ENCODE measurements around the gene NOS2.
"Not testable (repeated sequence)": the region's sequence is repeated elsewhere in the genome, so short reads cannot be mapped to it uniquely, and the experiment has no call there.

NOS2 gene

DNA sequence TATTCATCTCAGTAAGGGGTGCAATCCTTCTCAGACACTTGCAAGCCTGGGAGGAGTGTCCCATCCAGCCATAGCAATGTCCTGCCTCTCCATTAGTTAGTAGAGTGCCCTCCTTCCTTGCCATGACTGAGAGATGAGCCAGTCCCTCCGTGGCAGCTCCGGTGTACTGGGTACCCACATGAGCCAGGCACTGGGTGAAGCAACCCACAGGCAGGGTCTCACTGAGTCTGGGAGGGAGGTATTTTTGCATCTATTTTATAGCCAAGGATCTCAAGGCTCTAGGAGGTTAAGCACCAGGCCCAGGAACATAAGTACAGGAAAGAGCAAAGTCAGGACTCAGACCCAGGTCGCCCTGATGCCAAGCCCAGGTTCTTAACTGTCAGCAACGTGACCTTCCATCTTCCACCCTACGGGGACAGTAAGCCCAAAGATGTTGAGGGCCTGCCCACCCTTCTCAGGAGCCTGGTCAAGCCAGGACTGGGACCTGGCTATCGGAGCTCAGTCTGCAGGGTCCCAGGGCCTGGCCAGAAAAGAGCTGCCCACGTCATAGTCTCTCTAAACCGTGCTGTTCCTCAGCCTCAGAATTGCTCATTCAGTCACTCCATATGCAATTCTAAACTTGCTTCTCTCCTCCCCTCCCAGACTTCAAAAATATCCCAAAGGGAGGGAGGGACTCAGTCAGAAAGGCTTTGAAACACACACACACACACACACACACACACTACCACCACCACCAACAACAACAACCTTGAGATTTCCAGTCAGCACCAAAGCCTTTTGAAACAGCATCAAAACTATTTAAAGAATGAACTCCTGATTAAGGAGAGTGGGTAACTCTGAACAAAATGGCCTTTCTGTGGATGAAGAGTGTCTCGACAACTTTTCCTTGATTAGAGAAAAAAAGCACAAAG is 16.6 kb downstream of the NOS2 start:
- DNase-seq, result no peak

GRCh38 chr17:27782791-27783206 is 17.5 kb downstream of the NOS2 start:
- DNase-seq, result no peak

GRCh38 chr17:27780828-27781404 is 19.4 kb downstream of the NOS2 start:
- no peak for DNase-seq

DNA sequence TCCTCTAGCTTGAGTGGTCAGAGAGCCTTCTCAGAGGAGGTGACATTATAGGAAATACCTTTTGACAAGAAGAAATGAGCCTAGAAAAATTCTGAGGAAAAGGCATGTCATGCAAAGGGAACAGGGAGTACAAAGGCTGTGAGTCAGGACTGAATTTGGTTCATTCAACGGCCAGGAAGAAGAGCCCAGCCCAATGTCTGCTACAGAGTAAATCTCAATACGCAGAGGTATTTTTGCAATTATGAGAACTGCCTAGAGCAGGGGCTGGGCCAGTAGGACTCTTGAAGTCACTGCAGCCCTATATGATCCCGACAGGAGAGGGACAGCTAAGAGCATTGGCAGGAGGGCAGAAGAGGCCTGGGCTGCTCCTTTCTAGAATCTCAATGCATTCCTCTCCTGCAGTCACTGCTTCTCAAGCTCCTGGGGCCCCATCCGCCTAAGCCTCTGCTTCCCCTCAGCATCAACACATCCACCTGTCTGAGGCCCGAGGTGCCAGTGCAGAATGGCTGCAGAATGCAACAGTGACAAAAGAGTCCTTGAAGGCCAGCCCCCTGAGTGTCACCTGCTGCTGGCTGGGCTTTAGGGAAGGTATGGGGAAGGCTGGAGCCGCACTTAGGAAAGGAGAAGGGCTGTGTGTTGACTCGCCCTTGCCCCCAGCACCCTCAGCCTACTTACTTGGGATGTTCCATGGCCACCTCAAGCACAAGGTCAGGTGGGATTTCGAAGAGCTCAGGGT is 20.1 kb downstream of the NOS2 start:
- DNase-seq, result no peak

- DNase-seq, result no peak
These were observed 22.1 kb downstream of the NOS2 start for GRCh38 chr17:27778183-27778582.

DNA sequence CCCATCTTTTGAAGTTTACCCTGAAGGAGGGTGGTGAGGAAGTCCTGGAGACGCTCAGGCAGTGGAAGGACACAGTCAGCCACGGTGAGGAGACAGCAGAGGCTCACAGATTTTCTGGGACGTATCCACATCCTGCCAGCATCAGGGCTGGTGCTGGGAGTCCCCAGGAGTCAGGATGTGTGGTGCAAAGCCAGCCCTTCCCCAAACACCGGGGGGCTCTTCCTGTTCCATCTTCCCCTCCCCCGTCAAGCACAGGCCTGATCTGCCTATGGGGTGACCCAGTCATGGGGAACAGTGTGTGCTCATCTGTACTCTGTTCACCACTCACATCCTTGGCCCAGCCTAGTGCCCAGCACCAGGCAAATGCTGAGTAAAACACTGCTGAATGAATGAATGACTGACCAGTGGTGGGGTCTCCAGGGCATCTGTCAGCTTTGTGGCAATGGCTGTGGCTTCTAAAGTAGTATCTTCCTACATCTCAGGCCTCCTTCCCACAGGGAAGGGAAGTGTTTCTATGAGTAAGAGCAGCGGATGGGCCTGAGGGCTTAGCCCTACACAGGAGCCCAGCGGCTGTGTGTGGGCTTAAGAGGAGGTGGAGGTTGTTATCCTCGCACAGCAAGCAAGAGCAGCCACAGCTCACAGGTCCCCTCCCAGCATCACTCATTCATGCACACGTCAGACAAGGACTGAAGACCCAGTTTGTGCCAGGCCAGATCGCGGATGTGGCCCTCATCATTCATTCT is 23.3 kb downstream of the NOS2 start:
- no peak for DNase-seq

DNA sequence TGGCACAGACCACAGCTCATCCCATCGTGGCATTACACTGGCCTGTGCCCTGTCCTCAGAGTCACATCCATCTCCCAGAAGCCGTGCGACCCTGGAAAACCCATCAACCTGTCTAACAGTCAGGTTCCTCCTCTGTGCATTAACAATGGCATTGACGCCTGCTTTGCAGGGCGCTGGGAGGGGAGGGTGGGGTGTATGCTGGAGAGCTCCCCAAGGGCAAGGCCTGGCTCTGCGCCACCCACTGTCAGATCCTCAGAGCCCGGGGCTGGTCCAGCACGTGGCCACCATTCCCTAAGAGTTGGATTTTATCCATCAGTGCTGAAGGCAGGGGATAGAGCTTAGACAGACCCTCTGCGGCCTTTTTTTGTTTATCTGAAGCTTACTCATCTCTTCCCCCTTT is 28.7 kb downstream of the NOS2 start:
- DNase-seq, result no peak

- no peak for DNase-seq
These were observed 29.5 kb downstream of the NOS2 start for GRCh38 chr17:27770877-27771276.

DNA sequence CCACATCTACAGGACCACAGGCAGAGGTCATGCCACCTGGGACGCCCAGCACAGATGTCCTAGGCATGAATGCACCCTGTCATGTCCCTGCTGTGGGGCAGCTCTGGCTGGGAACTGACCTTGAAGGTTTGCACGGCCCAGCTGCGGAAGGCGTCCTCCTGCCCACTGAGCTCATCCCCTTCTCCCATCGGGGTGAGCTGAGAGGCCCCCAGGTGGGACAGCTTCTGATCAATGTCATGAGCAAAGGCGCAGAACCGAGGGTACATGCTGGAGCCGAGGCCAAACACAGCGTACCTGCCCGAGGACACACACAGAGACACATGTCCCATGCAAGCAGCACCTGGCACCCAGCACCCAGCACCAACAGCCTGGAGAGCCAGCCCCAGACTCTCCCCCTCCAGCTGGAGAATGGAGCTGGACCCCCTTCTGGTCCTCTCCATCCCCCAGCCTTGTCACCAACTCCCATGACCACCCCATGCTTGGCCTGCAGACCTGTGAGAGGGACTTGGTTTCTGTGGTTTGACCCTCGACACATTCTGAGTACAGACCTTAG is 31.4 kb downstream of the NOS2 start:
- no peak for DNase-seq

GRCh38 chr17:27766438-27766837 is 33.9 kb downstream of the NOS2 start:
- DNase-seq, result no peak

GRCh38 chr17:27765353-27765752 is 35.0 kb downstream of the NOS2 start:
- DNase-seq, result no peak

DNA sequence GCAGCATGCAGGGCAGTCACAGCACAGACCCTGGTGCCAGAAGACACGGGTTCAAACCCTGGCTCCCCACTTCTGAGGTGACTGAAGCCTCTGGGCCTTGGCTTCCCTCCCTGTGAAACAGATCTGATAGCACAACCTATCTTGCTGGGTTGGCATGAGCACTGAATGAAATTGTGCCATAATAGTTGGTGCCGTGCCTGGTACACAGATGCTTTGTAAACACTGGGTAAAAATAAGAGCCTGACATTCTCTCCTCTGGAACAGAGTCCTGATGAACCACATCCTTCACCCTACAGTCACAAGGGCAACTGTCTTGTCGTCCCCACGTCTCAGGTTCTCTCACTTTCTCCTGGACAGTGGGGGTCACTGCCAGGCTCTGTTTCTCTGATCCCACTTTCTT is 35.7 kb downstream of the NOS2 start:
- no peak for DNase-seq

GRCh38 chr17:27762527-27763305 is 37.6 kb downstream of the NOS2 start:
- no peak for DNase-seq

GRCh38 chr17:27760931-27761330 is 39.4 kb downstream of the NOS2 start:
- DNase-seq, result not testable (repeated sequence)

DNA sequence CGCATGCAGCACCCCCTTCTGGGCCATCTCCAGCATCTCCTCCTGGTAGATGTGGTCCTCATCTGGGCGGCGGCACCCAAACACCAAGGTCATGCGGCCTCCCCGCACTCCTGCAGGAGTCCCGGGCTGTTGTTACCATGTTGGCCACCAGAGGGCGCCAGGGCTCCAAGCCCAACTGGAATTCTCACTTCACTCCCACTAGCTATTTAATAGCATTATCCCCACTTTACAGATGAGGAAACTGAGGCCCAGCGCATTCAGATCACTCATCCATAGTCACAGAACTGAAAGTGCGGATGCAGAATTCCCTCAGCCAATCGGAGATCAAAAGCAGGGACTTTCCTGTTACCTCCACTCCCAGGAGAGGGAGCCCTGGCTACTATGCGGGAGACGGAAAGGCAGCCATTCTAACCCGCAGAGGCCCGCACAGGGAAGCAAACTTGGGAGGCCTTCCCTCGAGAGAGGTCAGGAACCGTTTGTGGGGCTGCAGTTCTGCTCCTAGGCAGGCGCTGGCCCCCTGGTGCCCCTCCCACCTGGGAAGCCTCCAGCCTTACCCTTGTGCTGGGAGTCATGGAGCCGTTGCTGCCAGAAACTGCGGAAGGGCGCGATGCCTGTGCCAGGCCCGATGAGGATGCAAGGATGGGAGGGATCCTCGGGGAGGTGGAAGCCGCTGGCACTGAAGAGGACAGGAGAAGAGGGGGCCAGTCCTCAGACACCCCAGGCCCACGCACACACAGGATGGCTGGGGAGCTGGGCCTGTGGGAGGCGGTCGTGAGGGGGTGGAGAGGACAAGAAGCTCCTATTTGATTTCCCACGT is 40.1 kb downstream of the NOS2 start:
- DNase-seq, result no peak

DNA sequence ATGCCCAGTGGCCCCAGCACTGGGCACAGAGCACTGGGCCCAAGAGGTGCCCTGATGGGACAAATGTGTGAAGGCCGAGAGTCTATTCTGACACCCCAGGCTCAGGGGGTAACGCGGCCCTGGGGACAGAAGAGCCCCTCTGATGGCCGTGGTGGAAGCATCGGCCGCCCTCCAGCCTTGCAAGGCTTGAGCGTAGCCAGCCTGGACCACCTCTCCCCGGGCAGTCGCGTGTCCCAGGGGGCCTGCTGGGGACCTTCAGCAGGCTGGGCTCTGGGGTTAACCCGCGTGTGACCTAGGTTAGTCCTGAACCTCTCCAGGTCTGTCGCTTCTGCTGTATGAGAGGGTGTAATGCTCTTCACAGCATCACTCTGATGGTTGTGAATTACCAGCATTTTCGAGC is 40.8 kb downstream of the NOS2 start:
- DNase-seq, result no peak

DNA sequence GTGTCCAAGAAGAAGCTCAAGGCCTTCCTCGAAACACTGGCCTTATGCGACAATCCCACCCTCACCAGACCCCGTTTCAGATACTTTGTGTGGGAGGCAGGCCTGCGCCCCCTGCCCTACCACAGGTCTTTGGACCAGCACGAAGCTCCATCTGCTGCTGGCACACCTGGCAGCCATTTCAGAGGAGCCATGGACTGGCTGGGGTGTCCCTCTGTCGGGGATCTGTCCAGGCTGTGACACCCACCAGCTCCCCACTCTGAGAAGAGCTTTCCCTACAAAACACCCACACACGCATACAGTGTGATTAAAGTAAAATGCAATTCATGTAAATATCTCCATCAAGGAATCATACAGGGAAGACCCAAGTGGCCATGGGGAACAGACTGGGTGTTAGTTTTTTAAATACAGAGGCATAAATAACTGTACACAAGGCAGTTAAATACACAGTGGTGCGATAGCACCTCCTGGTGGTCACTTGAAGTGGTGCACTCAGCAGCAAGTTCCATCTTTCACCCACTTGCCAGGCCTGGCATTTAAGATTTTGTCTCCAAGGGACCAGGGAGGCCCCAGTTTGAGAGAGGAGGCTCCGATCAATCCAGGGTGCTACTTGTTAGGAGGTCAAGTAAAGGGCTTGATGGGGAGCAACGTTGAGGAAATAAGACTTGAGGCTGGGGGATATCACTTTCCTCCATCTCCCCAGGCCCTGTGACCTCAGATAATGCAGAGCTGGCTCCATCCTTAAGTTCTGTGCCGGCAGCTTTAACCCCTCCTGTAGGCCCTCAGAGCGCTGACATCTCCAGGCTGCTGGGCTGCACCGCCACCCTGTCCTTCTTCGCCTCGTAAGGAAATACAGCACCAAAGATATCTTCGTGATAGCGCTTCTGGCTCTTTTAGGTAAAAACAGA is 43.6 kb downstream of the NOS2 start:
- no peak for DNase-seq

GRCh38 chr17:27755706-27756466 is 44.4 kb downstream of the NOS2 start:
- no peak for DNase-seq

GRCh38 chr17:27754549-27754948 is 45.8 kb downstream of the NOS2 start:
- no peak for DNase-seq

Measured in SIG-M5 (cell line).